ENCODE data around the gene ING5. TPM values are rescaled to one million over a fixed set of nuclear protein-coding genes. Genes with fewer than 3 reads are reported as not detected.
A peak's percentile ranks its signal among the peaks of the same experiment; 100 is the strongest.

Gene ING5
- total and polyA plus RNA-seq, 3 experiments from 2014 or later, result 19.5 to 48.4 (median 44.4) TPM

GRCh38 chr2:241686324-241686649 is 15.6 kb upstream of the ING5 start:
- CTCF ChIA-PET, result interaction anchor here (1.0 to 1.6 kb wide), 4 partner anchors 12 to 193 kb away, joined by 5 to 13 read pairs (median 6); partner anchors contain the start of gene ING5
- peaks cover 13% of the 10 kb centered on the region for H3K36me3 ChIP-seq (ENCODE audit: insufficient read depth, low read length)
- H3K9me3 ChIP-seq (ENCODE audit: low read length), result no peaks in the 10 kb centered on the region
- peak overlapping the region; percentile 80 to 99 (median 93) for H3K4me3 Mint-ChIP-seq
- H3K4me1 Mint-ChIP-seq, result peaks cover 24 to 35% (median 29%) of the 10 kb centered on the region in 3 donors
- H3K27me3 ChIP-seq (ENCODE audit: insufficient read depth, low read length, poor library complexity, severe bottlenecking), result no peaks in the 10 kb centered on the region
- DNase-seq, result no peak
- H3K9me3 Mint-ChIP-seq, result no peaks in the 10 kb centered on the region
- H3K4me1 ChIP-seq (ENCODE audit: insufficient read depth, low read length), result peaks cover 25% of the 10 kb centered on the region
- H3K27ac ChIP-seq (ENCODE audit: low read depth, low read length), result peak overlapping the region; percentile 59
- H3K27ac Mint-ChIP-seq, result peak overlapping the region in 7 of 8 donors; percentile 14 to 95 (median 88)
- H3K27me3 Mint-ChIP-seq, result no peaks in the 10 kb centered on the region
- POLR2A ChIA-PET, result interaction anchor here (0.5 to 3.0 kb wide), 5 partner anchors 15 to 77 kb away, joined by 3 to 50 read pairs (median 7); partner anchors contain the start of genes ATG4B, ING5 and THAP4
- H3K36me3 Mint-ChIP-seq, result peaks cover 0 to 41% (median 2%) of the 10 kb centered on the region in 3 donors
- H3K4me3 ChIP-seq (ENCODE audit: low read length), result peak overlapping the region; percentile 86

- CTCF ChIA-PET, result interaction anchor here (0.7 to 1.6 kb wide), 6 partner anchors 12 to 264 kb away, joined by 3 to 13 read pairs (median 5); partner anchors contain the start of gene ING5
- peaks cover 0 to 40% (median 2%) of the 10 kb centered on the region in 3 donors for H3K36me3 Mint-ChIP-seq
- H3K4me3 Mint-ChIP-seq, result peak within 1 kb of the TSS; percentile 89 to 99 (median 94)
- Histone ChIP-seq H3K27ac (ENCODE audit: low read depth, low read length) (peak within 1 kb of the TSS; percentile 75), H3K9me3 (ENCODE audit: low read length) (no peaks in the 10 kb centered on the region), H3K4me1 (ENCODE audit: insufficient read depth, low read length) (peaks cover 25% of the 10 kb centered on the region), H3K4me3 (ENCODE audit: low read length) (peak within 1 kb of the TSS; percentile 86), H3K27me3 (ENCODE audit: insufficient read depth, low read length, poor library complexity, severe bottlenecking) (no peaks in the 10 kb centered on the region), H3K36me3 (ENCODE audit: insufficient read depth, low read length) (peaks cover 13% of the 10 kb centered on the region)
- H3K27ac Mint-ChIP-seq, result peak within 1 kb of the TSS; percentile 84 to 95 (median 94)
- no peaks in the 10 kb centered on the region for H3K9me3 Mint-ChIP-seq
- peak; percentile 93 to 98 (median 96) for DNase-seq
- peaks cover 24 to 35% (median 29%) of the 10 kb centered on the region in 3 donors for H3K4me1 Mint-ChIP-seq
- POLR2A ChIA-PET, result interaction anchor here (0.5 to 3.0 kb wide), 6 partner anchors 14 to 182 kb away, joined by 3 to 50 read pairs (median 6); partner anchors contain the start of genes ATG4B, ING5, RTP5 and THAP4
- H3K27me3 Mint-ChIP-seq, result no peaks in the 10 kb centered on the region
Observed at GRCh38 chr2:241686650-241687425, 15.0 kb upstream of the ING5 start, which contains the start of gene DTYMK. TSS of gene DTYMK (minus strand) at chr2:241686815. CDS start at chr2:241686783, 32 bp downstream.

GRCh38 chr2:241689306-241689705 is 12.5 kb upstream of the ING5 start:
- Histone ChIP-seq H3K4me1 (ENCODE audit: insufficient read depth, low read length) (peaks cover 25% of the 10 kb centered on the region), H3K27me3 (ENCODE audit: insufficient read depth, low read length, poor library complexity, severe bottlenecking) (no peaks in the 10 kb centered on the region), H3K27ac (ENCODE audit: low read depth, low read length) (no peak overlapping the region), H3K36me3 (ENCODE audit: insufficient read depth, low read length) (peaks cover 8% of the 10 kb centered on the region), H3K4me3 (ENCODE audit: low read length) (no peak overlapping the region), H3K9me3 (ENCODE audit: low read length) (no peaks in the 10 kb centered on the region)
- peaks cover 21 to 35% (median 29%) of the 10 kb centered on the region in 3 donors for H3K4me1 Mint-ChIP-seq
- no peaks in the 10 kb centered on the region for H3K27me3 Mint-ChIP-seq
- peak in 1 of 5 donors; percentile 74 for DNase-seq
- H3K27ac Mint-ChIP-seq, result peak overlapping the region in 4 of 8 donors; percentile 24 to 87 (median 56)
- H3K4me3 Mint-ChIP-seq, result peak overlapping the region in 4 of 7 donors; percentile 23 to 64 (median 60)
- POLR2A ChIA-PET, result no interaction called here
- no peaks in the 10 kb centered on the region for H3K9me3 Mint-ChIP-seq
- CTCF ChIA-PET, result interaction anchor here (0.5 to 2.1 kb wide), 4 partner anchors 8 to 189 kb away, joined by 3 to 10 read pairs (median 6); partner anchors contain the start of gene ING5
- peaks cover 0 to 39% (median 2%) of the 10 kb centered on the region in 3 donors for H3K36me3 Mint-ChIP-seq

- Mint-ChIP-seq H3K27ac (peak overlapping the region in 1 of 8 donors; percentile 35), H3K36me3 (peaks cover 0 to 44% (median 2%) of the 10 kb centered on the region in 3 donors), H3K9me3 (no peaks in the 10 kb centered on the region), H3K27me3 (no peaks in the 10 kb centered on the region), H3K4me1 (peaks cover 20 to 31% (median 29%) of the 10 kb centered on the region in 3 donors), H3K4me3 (peak overlapping the region in 1 of 7 donors; percentile 23)
- no peak for DNase-seq
- no peaks in the 10 kb centered on the region for H3K27me3 ChIP-seq (ENCODE audit: insufficient read depth, low read length, poor library complexity, severe bottlenecking)
- H3K27ac ChIP-seq (ENCODE audit: low read depth, low read length), result no peak overlapping the region
- ChIA-PET POLR2A (no interaction called here), CTCF (no interaction called here)
- no peak overlapping the region for H3K4me3 ChIP-seq (ENCODE audit: low read length)
- H3K9me3 ChIP-seq (ENCODE audit: low read length), result no peaks in the 10 kb centered on the region
- peaks cover 7% of the 10 kb centered on the region for H3K36me3 ChIP-seq (ENCODE audit: insufficient read depth, low read length)
- H3K4me1 ChIP-seq (ENCODE audit: insufficient read depth, low read length), result peaks cover 25% of the 10 kb centered on the region
Observed at GRCh38 chr2:241690202-241690717, 11.6 kb upstream of the ING5 start.

- Histone ChIP-seq H3K27ac (ENCODE audit: low read depth, low read length) (no peak overlapping the region), H3K9me3 (ENCODE audit: low read length) (no peaks in the 10 kb centered on the region), H3K27me3 (ENCODE audit: insufficient read depth, low read length, poor library complexity, severe bottlenecking) (no peaks in the 10 kb centered on the region), H3K4me3 (ENCODE audit: low read length) (no peak overlapping the region), H3K4me1 (ENCODE audit: insufficient read depth, low read length) (peaks cover 18% of the 10 kb centered on the region), H3K36me3 (ENCODE audit: insufficient read depth, low read length) (peaks cover 7% of the 10 kb centered on the region)
- Mint-ChIP-seq H3K27me3 (no peaks in the 10 kb centered on the region), H3K36me3 (peaks cover 0 to 41% (median 2%) of the 10 kb centered on the region in 3 donors), H3K4me3 (no peak overlapping the region), H3K27ac (no peak overlapping the region), H3K4me1 (peaks cover 13 to 23% (median 19%) of the 10 kb centered on the region in 3 donors), H3K9me3 (no peaks in the 10 kb centered on the region)
- ChIA-PET POLR2A (no interaction called here), CTCF (interaction anchor here (1.1 to 1.2 kb wide), 2 partner anchors 10 to 97 kb away, joined by 3 read pairs; partner anchors contain the start of gene ING5)
- no peak for DNase-seq
Observed at GRCh38 chr2:241692448-241692847, 9.4 kb upstream of the ING5 start.

- DNase-seq, result no peak
- H3K27me3 ChIP-seq (ENCODE audit: insufficient read depth, low read length, poor library complexity, severe bottlenecking), result no peaks in the 10 kb centered on the region
- H3K9me3 ChIP-seq (ENCODE audit: low read length), result no peaks in the 10 kb centered on the region
- H3K9me3 Mint-ChIP-seq, result no peaks in the 10 kb centered on the region
- no peak overlapping the region for H3K4me3 ChIP-seq (ENCODE audit: low read length)
- H3K27ac ChIP-seq (ENCODE audit: low read depth, low read length), result no peak overlapping the region
- no peaks in the 10 kb centered on the region for H3K27me3 Mint-ChIP-seq
- no peak overlapping the region for H3K4me3 Mint-ChIP-seq
- peaks cover 2 to 9% (median 8%) of the 10 kb centered on the region in 3 donors for H3K4me1 Mint-ChIP-seq
- H3K27ac Mint-ChIP-seq, result peak overlapping the region in 1 of 8 donors; percentile 82
- POLR2A ChIA-PET, result no interaction called here
- H3K4me1 ChIP-seq (ENCODE audit: insufficient read depth, low read length), result no peaks in the 10 kb centered on the region
- CTCF ChIA-PET, result no interaction called here
- H3K36me3 Mint-ChIP-seq, result peaks cover 0 to 30% (median 0%) of the 10 kb centered on the region in 3 donors
- H3K36me3 ChIP-seq (ENCODE audit: insufficient read depth, low read length), result peaks cover under 1% of the 10 kb centered on the region
Observed at GRCh38 chr2:241695651-241696050, 6.2 kb upstream of the ING5 start.

GRCh38 chr2:241701149-241701398 is 765 bp upstream of the ING5 start:
- H3K27ac ChIP-seq (ENCODE audit: low read depth, low read length), result peak overlapping the region; percentile 51
- peaks cover 14 to 26% (median 20%) of the 10 kb centered on the region in 3 donors for H3K4me1 Mint-ChIP-seq
- peaks cover 6% of the 10 kb centered on the region for H3K36me3 ChIP-seq (ENCODE audit: insufficient read depth, low read length)
- peaks cover 2 to 19% (median 5%) of the 10 kb centered on the region in 3 donors for H3K36me3 Mint-ChIP-seq
- ChIA-PET POLR2A (interaction anchor here (1.6 to 5.9 kb wide), 3 partner anchors 14 to 167 kb away, joined by 14 to 50 read pairs (median 24); partner anchors contain the start of genes D2HGDH and DTYMK), CTCF (interaction anchor here (0.7 to 4.0 kb wide), 8 partner anchors 12 to 178 kb away, joined by 3 to 30 read pairs (median 5); partner anchors contain the start of genes D2HGDH and DTYMK)
- no peaks in the 10 kb centered on the region for H3K9me3 Mint-ChIP-seq
- DNase-seq, result no peak
- no peaks in the 10 kb centered on the region for H3K9me3 ChIP-seq (ENCODE audit: low read length)
- H3K4me3 ChIP-seq (ENCODE audit: low read length), result peak overlapping the region; percentile 51
- peaks cover 7% of the 10 kb centered on the region for H3K4me1 ChIP-seq (ENCODE audit: insufficient read depth, low read length)
- H3K4me3 Mint-ChIP-seq, result peak overlapping the region; percentile 83 to 93 (median 87)
- no peaks in the 10 kb centered on the region for H3K27me3 Mint-ChIP-seq
- no peaks in the 10 kb centered on the region for H3K27me3 ChIP-seq (ENCODE audit: insufficient read depth, low read length, poor library complexity, severe bottlenecking)
- H3K27ac Mint-ChIP-seq, result peak overlapping the region; percentile 57 to 93 (median 81)
